ENCODE measurements around the gene CD37.

CD37 gene

GRCh38 chr19:49340069-49340864 lies 5.1 kb downstream of the CD37 start:
- Histone ChIP-seq H3K36me3 (ENCODE audit: control insufficient read depth, low read depth, low read length) (peaks cover 43% of the 10 kb centered on the region), H3K9me3 (ENCODE audit: control insufficient read depth, low read depth, low read length) (no peaks in the 10 kb centered on the region), H3K4me3 (ENCODE audit: low read length) (peak overlapping the region; percentile 3), H3K9ac (ENCODE audit: low read length) (no peak overlapping the region), H3K27ac (ENCODE audit: low read length) (no peak overlapping the region), H3K27me3 (ENCODE audit: control insufficient read depth, insufficient read depth, low read length) (peaks cover 20% of the 10 kb centered on the region), H3K4me1 (ENCODE audit: control insufficient read depth, low read depth, low read length) (peaks cover 7% of the 10 kb centered on the region)

GRCh38 chr19:49340865-49341718 lies 5.9 kb downstream of the CD37 start:
- Histone ChIP-seq H3K9ac (ENCODE audit: low read length) (no peak overlapping the region), H3K4me1 (ENCODE audit: control insufficient read depth, low read depth, low read length) (peaks cover 7% of the 10 kb centered on the region), H3K27ac (ENCODE audit: low read length) (no peak overlapping the region), H3K4me3 (ENCODE audit: low read length) (no peak overlapping the region), H3K36me3 (ENCODE audit: control insufficient read depth, low read depth, low read length) (peaks cover 49% of the 10 kb centered on the region), H3K27me3 (ENCODE audit: control insufficient read depth, insufficient read depth, low read length) (peaks cover 20% of the 10 kb centered on the region), H3K9me3 (ENCODE audit: control insufficient read depth, low read depth, low read length) (no peaks in the 10 kb centered on the region)

GRCh38 chr19:49342291-49342721 lies 7.1 kb downstream of the CD37 start:
- no peak overlapping the region for H3K9ac ChIP-seq (ENCODE audit: low read length)
- H3K27me3 ChIP-seq (ENCODE audit: control insufficient read depth, insufficient read depth, low read length), result peaks cover 11% of the 10 kb centered on the region
- H3K4me3 ChIP-seq (ENCODE audit: low read length), result no peak overlapping the region
- no peak overlapping the region for H3K27ac ChIP-seq (ENCODE audit: low read length)
- H3K36me3 ChIP-seq (ENCODE audit: control insufficient read depth, low read depth, low read length), result peaks cover 61% of the 10 kb centered on the region
- peaks cover 7% of the 10 kb centered on the region for H3K4me1 ChIP-seq (ENCODE audit: control insufficient read depth, low read depth, low read length)
- no peaks in the 10 kb centered on the region for H3K9me3 ChIP-seq (ENCODE audit: control insufficient read depth, low read depth, low read length)

GRCh38 chr19:49343123-49343522 lies 7.9 kb downstream of the CD37 start:
- peaks cover 3% of the 10 kb centered on the region for H3K27me3 ChIP-seq (ENCODE audit: control insufficient read depth, insufficient read depth, low read length)
- no peak overlapping the region for H3K9ac ChIP-seq (ENCODE audit: low read length)
- H3K4me1 ChIP-seq (ENCODE audit: control insufficient read depth, low read depth, low read length), result no peaks in the 10 kb centered on the region
- no peaks in the 10 kb centered on the region for H3K9me3 ChIP-seq (ENCODE audit: control insufficient read depth, low read depth, low read length)
- no peak overlapping the region for H3K4me3 ChIP-seq (ENCODE audit: low read length)
- peaks cover 69% of the 10 kb centered on the region for H3K36me3 ChIP-seq (ENCODE audit: control insufficient read depth, low read depth, low read length)
- H3K27ac ChIP-seq (ENCODE audit: low read length), result no peak overlapping the region

- H3K36me3 ChIP-seq (ENCODE audit: control insufficient read depth, low read depth, low read length), result peaks cover 82% of the 10 kb centered on the region
- no peak overlapping the region for H3K27ac ChIP-seq (ENCODE audit: low read length)
- H3K27me3 ChIP-seq (ENCODE audit: control insufficient read depth, insufficient read depth, low read length), result no peaks in the 10 kb centered on the region
- no peak overlapping the region for H3K9ac ChIP-seq (ENCODE audit: low read length)
- H3K4me1 ChIP-seq (ENCODE audit: control insufficient read depth, low read depth, low read length), result no peaks in the 10 kb centered on the region
- H3K4me3 ChIP-seq (ENCODE audit: low read length), result no peak overlapping the region
- no peaks in the 10 kb centered on the region for H3K9me3 ChIP-seq (ENCODE audit: control insufficient read depth, low read depth, low read length)
Observed at GRCh38 chr19:49344505-49345423, 9.6 kb downstream of the CD37 start.

- no peaks in the 10 kb centered on the region for H3K4me1 ChIP-seq (ENCODE audit: control insufficient read depth, low read depth, low read length)
- peaks cover 84% of the 10 kb centered on the region for H3K36me3 ChIP-seq (ENCODE audit: control insufficient read depth, low read depth, low read length)
- H3K27me3 ChIP-seq (ENCODE audit: control insufficient read depth, insufficient read depth, low read length), result no peaks in the 10 kb centered on the region
- no peak overlapping the region for H3K9ac ChIP-seq (ENCODE audit: low read length)
- no peak overlapping the region for H3K27ac ChIP-seq (ENCODE audit: low read length)
- H3K9me3 ChIP-seq (ENCODE audit: control insufficient read depth, low read depth, low read length), result no peaks in the 10 kb centered on the region
- no peak overlapping the region for H3K4me3 ChIP-seq (ENCODE audit: low read length)
Observed at GRCh38 chr19:49347191-49347590, 12.0 kb downstream of the CD37 start.

GRCh38 chr19:49347835-49348234 lies 12.6 kb downstream of the CD37 start:
- Histone ChIP-seq H3K27me3 (ENCODE audit: control insufficient read depth, insufficient read depth, low read length) (no peaks in the 10 kb centered on the region), H3K9me3 (ENCODE audit: control insufficient read depth, low read depth, low read length) (no peaks in the 10 kb centered on the region), H3K4me1 (ENCODE audit: control insufficient read depth, low read depth, low read length) (no peaks in the 10 kb centered on the region), H3K36me3 (ENCODE audit: control insufficient read depth, low read depth, low read length) (peaks cover 80% of the 10 kb centered on the region), H3K4me3 (ENCODE audit: low read length) (no peak overlapping the region), H3K27ac (ENCODE audit: low read length) (no peak overlapping the region), H3K9ac (ENCODE audit: low read length) (no peak overlapping the region)

- Histone ChIP-seq H3K36me3 (ENCODE audit: control insufficient read depth, low read depth, low read length) (peaks cover 80% of the 10 kb centered on the region), H3K4me1 (ENCODE audit: control insufficient read depth, low read depth, low read length) (no peaks in the 10 kb centered on the region), H3K4me3 (ENCODE audit: low read length) (no peak overlapping the region), H3K27me3 (ENCODE audit: control insufficient read depth, insufficient read depth, low read length) (no peaks in the 10 kb centered on the region), H3K9ac (ENCODE audit: low read length) (no peak overlapping the region), H3K27ac (ENCODE audit: low read length) (no peak overlapping the region), H3K9me3 (ENCODE audit: control insufficient read depth, low read depth, low read length) (no peaks in the 10 kb centered on the region)
Observed at GRCh38 chr19:49348305-49349189, 13.3 kb downstream of the CD37 start.

GRCh38 chr19:49349567-49349966 lies 14.4 kb downstream of the CD37 start:
- Histone ChIP-seq H3K9ac (ENCODE audit: low read length) (no peak overlapping the region), H3K9me3 (ENCODE audit: control insufficient read depth, low read depth, low read length) (no peaks in the 10 kb centered on the region), H3K4me3 (ENCODE audit: low read length) (no peak overlapping the region), H3K27ac (ENCODE audit: low read length) (no peak overlapping the region), H3K27me3 (ENCODE audit: control insufficient read depth, insufficient read depth, low read length) (no peaks in the 10 kb centered on the region), H3K36me3 (ENCODE audit: control insufficient read depth, low read depth, low read length) (peaks cover 77% of the 10 kb centered on the region), H3K4me1 (ENCODE audit: control insufficient read depth, low read depth, low read length) (no peaks in the 10 kb centered on the region)

GRCh38 chr19:49355909-49356353 lies 20.7 kb downstream of the CD37 start:
- Histone ChIP-seq H3K27ac (ENCODE audit: low read length) (no peak overlapping the region), H3K27me3 (ENCODE audit: control insufficient read depth, insufficient read depth, low read length) (no peaks in the 10 kb centered on the region), H3K9ac (ENCODE audit: low read length) (no peak overlapping the region)

More at GRCh38 chr19:49355909-49356353, 20.7 kb downstream of the CD37 start:
- H3K4me1 ChIP-seq (ENCODE audit: control insufficient read depth, low read depth, low read length), result no peaks in the 10 kb centered on the region
- H3K36me3 ChIP-seq (ENCODE audit: control insufficient read depth, low read depth, low read length), result peaks cover 67% of the 10 kb centered on the region
- H3K4me3 ChIP-seq (ENCODE audit: low read length), result no peak overlapping the region
- H3K9me3 ChIP-seq (ENCODE audit: control insufficient read depth, low read depth, low read length), result no peaks in the 10 kb centered on the region

All from iPS-18a (cell line).